Measurements from ENCODE around the gene XXYLT1. TPM values are rescaled to one million over a fixed set of nuclear protein-coding genes. Genes with fewer than 3 reads are reported as not detected.

Gene XXYLT1
- total RNA-seq, 1 experiment from 2014 or later = 10.9 TPM

- DNase-seq (ENCODE audit: low read depth, low spot score) (no peak), ATAC-seq (no peak)
- intact Hi-C loops (cut with micrococcal nuclease) = loop anchor here (5.0 kb wide), 1 partner anchor 264 kb away; no protein-coding TSS in a partner anchor
- no peak overlapping the region for H3K9ac ChIP-seq (ENCODE audit: low read length)
- no peak overlapping the region for H3K4me2 ChIP-seq (ENCODE audit: low read length)
- H3K36me3 ChIP-seq (ENCODE audit: control insufficient read depth in 1 of 2, insufficient read depth in 2 of 2, low read length in 2 of 2) = no peaks in the 10 kb centered on the region
- CTCF ChIA-PET = no interaction called here
- H4K20me1 ChIP-seq (ENCODE audit: insufficient read depth) = no peaks in the 10 kb centered on the region; the same call in 1 of the 2 replicates
- RAD21 ChIA-PET (ENCODE audit: low non-redundant PET in 1 of 2, low total read pairs in 2 of 2, uncharacterized antibody in 2 of 2, unreplicated experiment in 2 of 2) = no interaction called here
- H3K79me2 ChIP-seq (ENCODE audit: insufficient read depth, low read length) = no peaks in the 10 kb centered on the region
- H3K27ac ChIP-seq (ENCODE audit: low read depth, low read length) = no peak overlapping the region
- H3K9me2 ChIP-seq (ENCODE audit: insufficient read depth) = no peaks in the 10 kb centered on the region
- no peak overlapping the region for H3K4me3 ChIP-seq (replicated peaks in 1 of 2; ENCODE audit: low read depth in 1 of 2, low read length in 2 of 2)
- BruUV-seq (replicated peaks) = no TSS peak
- 0 out of 4 replicates have a peak, but pooled peaks cover 0 to 4% of the 10 kb centered on the region in 2 experiments for H3K4me1 ChIP-seq (ENCODE audit: control insufficient read depth in 1 of 2, insufficient read depth in 2 of 2, low read length in 2 of 2)
- no peaks in the 10 kb centered on the region for H3K9me3 ChIP-seq (ENCODE audit: control insufficient read depth in 1 of 2, insufficient read depth in 1 of 2, low read depth in 1 of 2, low read length in 2 of 2)
- POLR2A ChIA-PET = no interaction called here
- TF ChIP-seq EGR1 (IDR thresholded peaks at IDR 0.05; ENCODE audit: low read depth) (no peak), REST (IDR thresholded peaks at IDR 0.05; ENCODE audit: low read depth) (no peak), CTCF (IDR thresholded peaks at IDR 0.05 in 2 of 3, conservative IDR thresholded peaks at IDR 0.05 in 1 of 3; ENCODE audit: borderline replicate concordance in 1 of 3, insufficient read depth in 1 of 3, low read depth in 2 of 3, low read length in 2 of 3) (no peak), ZFX (IDR thresholded peaks at IDR 0.05) (no peak), ZNF274 (IDR thresholded peaks at IDR 0.05; ENCODE audit: low read depth, low read length) (no peak), SIN3A (IDR thresholded peaks at IDR 0.05; ENCODE audit: low read depth) (no peak), CBX3 (IDR thresholded peaks at IDR 0.05; ENCODE audit: low read depth) (no peak), POLR2AphosphoS5 (IDR thresholded peaks at IDR 0.05; ENCODE audit: low read depth, low read length) (no peak), RAD21 (IDR thresholded peaks at IDR 0.05; ENCODE audit: low read depth) (no peak), FOSL1 (IDR thresholded peaks at IDR 0.05; ENCODE audit: low read depth) (no peak), MAX (IDR thresholded peaks at IDR 0.05) (no peak), YY1 (IDR thresholded peaks at IDR 0.05; ENCODE audit: extremely low read depth, insufficient replicate concordance, low read depth, low read length) (no peak), ZBTB33 (IDR thresholded peaks at IDR 0.05; ENCODE audit: extremely low read depth, insufficient replicate concordance, low read length) (no peak), SP1 (IDR thresholded peaks at IDR 0.05; ENCODE audit: low read depth) (no peak), POLR2A (IDR thresholded peaks at IDR 0.05; ENCODE audit: borderline replicate concordance, extremely low read depth, insufficient read depth, insufficient read length) (no peak)
- H3K27me3 ChIP-seq (ENCODE audit: insufficient read depth, low read length) = no peaks in the 10 kb centered on the region
- H2AFZ ChIP-seq (ENCODE audit: low read depth, low read length, poor library complexity, severe bottlenecking) = no peak overlapping the region
Observed at GRCh38 chr3:195306369-195306768, 35.4 kb upstream of the XXYLT1 start.

All from HCT116 (cell line).